ENCODE measurements around the gene SPAG4.

The SPAG4 gene

GRCh38 chr20:35661053-35661452 is 45.4 kb downstream of the SPAG4 start:
- ChIA-PET POLR2A (no interaction called here), CTCF (interaction anchor here (1.2 kb wide), 2 partner anchors 197 to 331 kb away, joined by 3 to 4 read pairs; no protein-coding TSS in a partner anchor)
- no peak for DNase-seq (ENCODE audit: low read depth, low spot score)
- no peak overlapping the region for H3K4me3 ChIP-seq (ENCODE audit: low read depth, low read length)
- TF ChIP-seq CTCF (IDR thresholded peaks at IDR 0.05; ENCODE audit: insufficient read depth, low read length, missing control alignments): no peak

GRCh38 chr20:35661908-35662307 is 46.3 kb downstream of the SPAG4 start:
- H3K4me3 ChIP-seq (ENCODE audit: low read depth, low read length): peak overlapping the region; percentile 99
- POLR2A ChIA-PET: no interaction called here
- CTCF ChIA-PET: interaction anchor here (1.2 kb wide), 1 partner anchor 198 kb away, joined by 3 read pairs; no protein-coding TSS in a partner anchor
- no peak for TF ChIP-seq CTCF (IDR thresholded peaks at IDR 0.05; ENCODE audit: insufficient read depth, low read length, missing control alignments)
- no peak for DNase-seq (ENCODE audit: low read depth, low spot score)

- POLR2A ChIA-PET: no interaction called here
- no peak for TF ChIP-seq CTCF (IDR thresholded peaks at IDR 0.05; ENCODE audit: insufficient read depth, low read length, missing control alignments)
- peak overlapping the region; percentile 99 for H3K4me3 ChIP-seq (ENCODE audit: low read depth, low read length)
- CTCF ChIA-PET: interaction anchor here (0.8 kb wide), 1 partner anchor 44 kb away, joined by 3 read pairs; no protein-coding TSS in a partner anchor
- no peak for DNase-seq (ENCODE audit: low read depth, low spot score)
These were observed 46.9 kb downstream of the SPAG4 start for GRCh38 chr20:35662551-35662950.

- DNase-seq (ENCODE audit: low read depth, low spot score): no peak
- CTCF ChIA-PET: interaction anchor here (0.7 to 1.9 kb wide), 6 partner anchors 9 to 259 kb away, joined by 3 to 6 read pairs (median 3); no protein-coding TSS in a partner anchor
These were observed 48.2 kb downstream of the SPAG4 start for GRCh38 chr20:35663516-35664465.

GRCh38 chr20:35664466-35665206 is 49.0 kb downstream of the SPAG4 start, which contains the start of the genes CPNE1 and RBM12:
Gene CPNE1, minus strand, starts transcription at chr20:35664900. Its CDS starts 31,977 bp downstream, at chr20:35632923.
Gene RBM12, minus strand, starts transcription at chr20:35664900. Its CDS starts 9,578 bp downstream, at chr20:35655322.
- TF ChIP-seq CTCF (IDR thresholded peaks at IDR 0.05; ENCODE audit: insufficient read depth, low read length, missing control alignments): no peak
- CTCF ChIA-PET: interaction anchor here (0.7 to 1.9 kb wide), 4 partner anchors 10 to 258 kb away, joined by 3 to 6 read pairs (median 4); no protein-coding TSS in a partner anchor
- DNase-seq (ENCODE audit: low read depth, low spot score): peak; percentile 41
- POLR2A ChIA-PET: interaction anchor here (0.9 to 1.4 kb wide), 2 partner anchors 46 to 219 kb away, joined by 3 to 8 read pairs; no protein-coding TSS in a partner anchor
- H3K4me3 ChIP-seq (ENCODE audit: low read depth, low read length): peak within 1 kb of the TSS; percentile 99

More at GRCh38 chr20:35663516-35664465, 48.2 kb downstream of the SPAG4 start:
- no peak for TF ChIP-seq CTCF (IDR thresholded peaks at IDR 0.05; ENCODE audit: insufficient read depth, low read length, missing control alignments)
- POLR2A ChIA-PET: interaction anchor here (0.7 to 1.4 kb wide), 3 partner anchors 45 to 220 kb away, joined by 3 to 8 read pairs (median 3); no protein-coding TSS in a partner anchor
- H3K4me3 ChIP-seq (ENCODE audit: low read depth, low read length): peak overlapping the region; percentile 99

Data from AG04449 (cell line).